ENCODE results near the gene JCAD.
A peak's percentile ranks its signal among the peaks of the same experiment; 100 is the strongest.

JCAD gene

DNA sequence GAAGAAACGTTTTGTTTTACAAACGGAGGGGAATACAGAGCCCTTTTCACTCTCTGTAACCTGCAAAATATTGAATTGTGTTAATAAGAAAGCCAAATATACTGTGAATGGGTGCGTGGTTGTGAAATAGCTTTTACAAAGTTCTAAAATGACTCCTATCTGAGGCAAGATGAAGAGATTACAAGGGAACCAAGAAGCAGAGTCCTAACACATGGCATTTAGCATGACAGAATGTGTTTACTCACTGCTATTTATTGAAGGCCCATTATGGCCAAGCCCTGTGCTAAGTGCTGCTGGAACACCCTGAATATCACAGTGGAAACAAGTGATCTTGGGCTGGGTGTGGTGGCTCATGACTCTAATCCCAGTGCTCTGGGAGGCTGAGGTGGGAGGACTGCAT is 12.9 kb downstream of the JCAD start:
- no peak for DNase-seq (ENCODE audit: low spot score)

DNA sequence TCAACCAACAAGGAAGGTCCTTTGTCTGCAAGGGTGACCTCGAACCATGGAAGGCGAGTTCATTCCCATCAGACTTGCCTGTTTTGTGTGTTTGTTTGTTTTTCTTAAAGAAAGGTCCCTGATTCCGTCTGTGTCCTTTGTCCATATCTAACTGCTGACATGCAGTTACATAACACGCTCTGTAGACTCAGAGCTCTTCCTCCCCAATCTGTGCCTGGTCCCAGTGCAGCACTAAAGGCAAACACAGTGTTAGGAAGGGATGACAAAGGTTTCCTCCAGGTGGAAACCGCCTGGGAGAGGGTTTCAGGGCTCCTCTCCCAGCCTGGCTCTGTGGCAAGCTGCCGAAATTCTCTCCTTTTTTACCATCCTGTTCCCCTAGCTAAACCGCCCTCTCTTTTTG is 13.4 kb downstream of the JCAD start:
- DNase-seq (ENCODE audit: low spot score) = no peak

- DNase-seq (ENCODE audit: low spot score) = no peak
Observed at GRCh38 chr10:30043476-30044270, 15.7 kb downstream of the JCAD start.

- no peak for DNase-seq (ENCODE audit: low spot score)
Observed at GRCh38 chr10:30042820-30043219, 16.6 kb downstream of the JCAD start.

DNA sequence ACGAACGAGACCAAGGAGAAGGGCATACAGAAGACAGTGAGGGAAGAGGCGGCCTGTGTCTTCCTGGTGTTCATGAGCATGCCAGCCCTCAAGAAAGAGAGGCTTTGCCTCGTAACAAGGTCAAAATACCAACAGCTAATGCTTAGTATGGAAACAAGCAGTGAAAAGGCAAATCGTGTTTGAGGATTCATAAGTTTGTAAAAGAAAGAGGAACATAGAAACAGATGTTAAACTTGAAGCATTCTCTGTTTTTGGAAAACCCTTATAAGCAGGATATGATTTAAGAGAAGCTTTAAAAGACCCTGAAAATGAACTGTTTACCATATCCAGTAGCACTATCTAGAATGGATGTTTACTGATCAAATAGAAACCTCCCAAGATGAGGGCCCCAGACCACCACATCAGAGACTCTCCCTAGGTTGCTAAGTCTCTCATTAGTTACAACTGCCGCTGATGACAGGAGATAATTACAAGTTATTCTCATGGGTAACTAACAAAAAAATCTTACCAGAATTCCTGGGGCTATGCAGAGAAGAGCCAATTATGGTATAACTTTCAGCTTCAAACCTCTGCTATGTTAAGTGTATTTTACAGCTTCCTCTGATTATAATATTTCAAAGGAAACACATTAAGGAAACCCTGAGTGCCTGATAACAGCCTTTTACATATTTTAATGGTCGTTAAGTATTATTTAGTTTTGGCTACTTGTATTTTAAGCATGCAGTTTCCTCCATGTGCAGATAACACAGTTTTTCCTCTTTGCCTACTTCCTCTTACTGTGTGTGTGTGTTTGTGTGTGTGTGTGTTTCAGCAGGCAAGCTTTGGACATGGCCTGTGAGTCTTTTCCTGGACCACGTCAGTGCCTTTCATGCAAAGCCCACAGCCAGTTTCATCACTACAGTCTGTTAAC is 17.9 kb downstream of the JCAD start:
- no peak for DNase-seq (ENCODE audit: low spot score)

GRCh38 chr10:30040597-30040996 is 18.8 kb downstream of the JCAD start:
- DNase-seq (ENCODE audit: low spot score) = no peak

GRCh38 chr10:30039988-30040387 is 19.4 kb downstream of the JCAD start:
- DNase-seq (ENCODE audit: low spot score) = no peak

DNA sequence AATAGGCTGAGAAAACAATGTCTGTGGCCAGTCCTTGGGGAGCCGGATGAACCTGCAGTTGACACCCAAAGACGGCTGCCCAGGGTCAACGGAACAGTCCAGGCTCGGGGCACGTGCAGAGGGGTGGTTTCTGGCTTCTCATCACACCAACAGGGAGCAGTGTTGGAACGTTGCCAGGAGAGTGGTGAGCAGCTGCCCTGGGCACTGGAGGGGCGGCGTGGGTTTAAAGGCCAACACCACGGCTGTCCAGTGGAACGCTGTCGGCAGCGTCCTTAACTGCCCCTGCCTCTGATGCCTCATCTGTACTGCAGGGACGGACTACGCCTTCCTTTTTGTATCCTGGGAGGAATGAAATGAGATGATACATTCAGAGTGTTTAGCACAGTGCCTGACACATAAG is 19.8 kb downstream of the JCAD start:
- DNase-seq (ENCODE audit: low spot score) = no peak

GRCh38 chr10:30038781-30039536 is 20.4 kb downstream of the JCAD start:
- no peak for DNase-seq (ENCODE audit: low spot score)

DNA sequence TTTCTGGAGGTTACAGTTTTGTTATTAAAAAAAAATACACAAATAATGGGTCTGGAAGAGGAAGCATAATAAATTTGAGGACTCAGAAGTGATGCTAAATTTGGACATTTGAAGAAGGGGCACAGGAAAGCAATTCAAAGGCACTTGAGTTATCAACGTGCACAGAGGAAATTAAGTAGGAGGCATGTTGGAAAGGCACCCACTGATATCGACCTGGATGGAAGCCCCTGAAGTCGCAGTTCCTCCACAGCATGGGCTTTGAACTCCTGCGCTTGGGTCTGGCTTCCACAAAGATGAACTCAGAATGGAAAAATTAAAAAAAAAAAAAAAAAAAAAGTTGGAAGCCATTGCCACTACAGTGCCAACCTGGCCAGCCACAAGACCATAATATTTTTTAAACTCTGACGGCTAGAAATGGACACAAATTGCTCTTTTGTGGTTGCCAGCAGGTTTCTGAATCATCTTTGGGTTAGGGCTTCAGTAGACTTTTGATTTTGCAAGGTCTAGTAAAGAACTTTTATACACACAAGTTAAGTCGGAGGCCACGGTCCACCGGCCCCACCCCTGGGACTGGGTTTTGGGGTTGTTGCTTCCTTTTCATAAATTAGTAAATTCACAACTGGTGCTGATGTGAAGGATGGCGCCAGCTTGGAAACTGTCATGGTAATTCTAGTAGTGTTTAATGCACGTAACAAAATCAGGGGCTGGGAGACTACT is 21.6 kb downstream of the JCAD start:
- DNase-seq (ENCODE audit: low spot score) = no peak

GRCh38 chr10:30036811-30037210 is 22.6 kb downstream of the JCAD start:
- no peak for DNase-seq (ENCODE audit: low spot score)

GRCh38 chr10:30036341-30036740 is 23.0 kb downstream of the JCAD start:
- DNase-seq (ENCODE audit: low spot score) = no peak

GRCh38 chr10:30034433-30035137 is 24.8 kb downstream of the JCAD start:
- no peak for DNase-seq (ENCODE audit: low spot score)

DNA sequence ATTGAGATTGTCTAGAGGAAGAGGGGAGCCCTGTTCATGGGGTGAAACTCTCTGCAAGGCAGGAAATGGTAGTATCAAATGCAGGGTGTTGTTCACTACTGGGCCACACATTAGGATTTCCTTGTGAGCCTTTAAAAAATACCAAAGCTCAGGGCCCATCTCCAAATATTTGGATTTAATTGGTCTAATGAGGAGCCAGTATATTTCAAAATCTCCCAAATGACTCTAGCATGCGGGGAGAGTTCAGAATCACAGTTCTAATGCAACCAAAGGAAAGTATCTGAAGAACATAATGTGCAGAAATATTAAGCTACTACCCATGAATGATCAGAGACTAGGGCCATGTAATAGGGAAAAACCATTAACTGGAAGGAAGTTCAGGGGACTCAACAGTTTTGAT is 27.3 kb downstream of the JCAD start:
- DNase-seq (ENCODE audit: low spot score) = no peak

GRCh38 chr10:30029872-30030256 is 29.5 kb downstream of the JCAD start:
- DNase-seq (ENCODE audit: low spot score) = no peak

DNA sequence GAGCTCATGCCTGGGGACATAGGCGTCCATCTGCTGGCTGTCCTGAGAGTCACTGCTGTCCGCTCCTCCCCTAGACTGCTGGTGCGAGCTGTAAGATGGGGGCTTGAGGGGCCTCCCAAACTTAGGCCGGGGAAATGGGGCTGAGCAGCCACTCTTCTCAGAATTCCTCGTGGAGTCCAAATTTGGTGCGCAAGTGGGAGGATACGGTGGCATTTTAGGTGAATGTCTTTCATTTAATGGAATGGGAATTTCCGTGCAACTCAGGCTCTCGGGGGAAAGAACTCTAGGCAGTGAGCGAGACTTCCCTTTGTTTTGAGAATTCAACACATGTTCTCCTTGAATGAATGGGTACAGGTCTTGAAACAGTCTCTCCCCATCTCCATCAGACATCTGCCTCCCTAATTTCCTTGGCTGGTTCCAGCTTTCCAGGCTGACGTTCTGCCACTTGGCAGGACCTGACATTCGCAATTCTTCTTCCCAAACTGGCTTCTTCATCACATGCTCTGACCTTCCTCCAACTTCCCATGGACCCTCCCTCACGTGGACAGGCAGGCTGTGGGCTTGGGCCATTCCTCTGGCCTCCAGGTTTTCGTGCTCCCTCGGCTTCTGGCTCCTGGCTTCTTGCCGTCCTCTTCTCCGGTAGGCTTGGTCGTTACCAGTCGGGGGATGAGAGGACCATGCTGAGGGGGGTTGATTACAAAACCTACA is 30.1 kb downstream of the JCAD start:
- peak; percentile 56 for DNase-seq (ENCODE audit: low spot score)

DNA sequence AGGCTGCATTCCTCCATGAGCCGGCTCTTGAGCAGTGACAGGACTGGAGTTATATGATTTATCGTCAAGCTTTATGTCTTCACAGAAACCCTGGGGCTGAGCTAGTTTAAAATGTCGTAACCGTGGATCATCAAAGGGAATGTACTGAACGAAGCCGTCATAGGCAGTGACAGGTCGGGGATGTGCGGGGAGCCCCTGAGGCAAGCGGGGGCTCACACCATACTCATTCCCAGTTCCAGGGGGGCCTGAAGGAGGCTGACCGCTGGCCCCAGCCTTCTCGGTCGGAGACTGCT is 30.7 kb downstream of the JCAD start:
- DNase-seq (ENCODE audit: low spot score) = no peak

- DNase-seq (ENCODE audit: low spot score) = no peak
Observed at GRCh38 chr10:30028006-30028737, 31.2 kb downstream of the JCAD start.

- no peak for DNase-seq (ENCODE audit: low spot score)
Observed at GRCh38 chr10:30027057-30028005, 32.1 kb downstream of the JCAD start.
